Measurements from ENCODE around the gene KRT27. TPM values are rescaled to one million over a fixed set of nuclear protein-coding genes. Genes with fewer than 3 reads are reported as not detected.

KRT27 gene
- total and polyA plus RNA-seq, 9 of the 15 experiments (the other 6 are each of a cell fraction or from before 2014, with no cell fraction given) = 0.10 TPM; not detected in 8

- TF ChIP-seq ZHX1 (conservative IDR thresholded peaks at IDR 0.05; ENCODE audit: low read length) = no peak
- peak in 1 of 2 experiments; percentile 18; a peak in 1 of 4 replicates for TF ChIP-seq RCOR1 (IDR thresholded peaks at IDR 0.05; ENCODE audit: borderline replicate concordance in 1 of 2, low read depth in 2 of 2, low read length in 2 of 2)
- TF ChIP-seq ZNF644 (tag; IDR thresholded peaks at IDR 0.05; ENCODE audit: low read depth) = 0 out of 2 replicates have a peak, but pooled peaks have one; percentile 32
- no peak for TF ChIP-seq PBX2 (CRISPR knock-in tag; IDR thresholded peaks at IDR 0.05; ENCODE audit: low read depth)
- no peak for TF ChIP-seq PBX2 (tag; conservative IDR thresholded peaks at IDR 0.05; ENCODE audit: low read depth)
- TF ChIP-seq SPI1 (IDR thresholded peaks at IDR 0.05; ENCODE audit: borderline replicate concordance, low read depth, low read length) = no peak
- peak; percentile 33; the same call in 1 of the 2 replicates for TF ChIP-seq SMARCC2 (IDR thresholded peaks at IDR 0.05; ENCODE audit: low read depth)
- peak; percentile 46 for TF ChIP-seq TAF1 (IDR thresholded peaks at IDR 0.05; ENCODE audit: control insufficient read depth, extremely low read depth, insufficient read depth, low read length, severe bottlenecking)
- no peak for TF ChIP-seq NR2C2 (CRISPR knock-in tag; IDR thresholded peaks at IDR 0.05)
- peak; percentile 38; the same call in 1 of the 2 replicates for TF ChIP-seq NR2C2 (tag; IDR thresholded peaks at IDR 0.05)
- TF ChIP-seq ZNF280B (CRISPR knock-in tag; IDR thresholded peaks at IDR 0.05) = no peak
- peak in 1 of 2 experiments; percentile 53 for TF ChIP-seq AFF1 (IDR thresholded peaks at IDR 0.05; ENCODE audit: low read depth in 1 of 2, partially characterized antibody in 2 of 2)
- no peak for TF ChIP-seq IFI16 (CRISPR knock-in tag; IDR thresholded peaks at IDR 0.05)
- 0 out of 4 replicates have a peak, but pooled peaks of 1 of the 2 experiments have one; percentile 45 for TF ChIP-seq ETV6 (IDR thresholded peaks at IDR 0.05; ENCODE audit: borderline replicate concordance in 1 of 2, low read depth in 2 of 2, low read length in 1 of 2)
- TF ChIP-seq ETV6 (CRISPR knock-in tag; IDR thresholded peaks at IDR 0.05; ENCODE audit: borderline replicate concordance) = no peak
- no peak for TF ChIP-seq EGR1 (conservative IDR thresholded peaks at IDR 0.05)
Observed at GRCh38 chr17:40819528-40820125, 37.3 kb upstream of the KRT27 start (continued).

Data from K562 (cell line).